HepG2 (cell line): ENCODE data around the gene ZKSCAN1. TPM values are rescaled to one million over a fixed set of nuclear protein-coding genes. Genes with fewer than 3 reads are reported as not detected.
A peak's percentile ranks its signal among the peaks of the same experiment; 100 is the strongest.

ENCODE experiments used
- ASH2L ChIP-seq: fragments of 300-600, 200-600 bp; sonication (generic); IDR thresholded peaks from 2 replicates; pipeline ENCODE4 v1.7.0; 2017; ENCODE audit warnings: low read depth, mild to moderate bottlenecking, moderate library complexity, mixed read lengths, low read length; ENCODE audit not compliant: insufficient read length
- CREM ChIP-seq, 2 experiments: sonication (generic) in 1 of 2; formaldehyde crosslinking in 1 of 2; IDR thresholded peaks; 2 replicates each; pipeline versions ENCODE4 v1.4.0 to v1.6.1; 2016 to 2020; ENCODE audit warnings: antibody characterized with exemption in 1 of 2, mild to moderate bottlenecking in 1 of 2, missing genetic modification reagents in 1 of 2
- DMAP1 ChIP-seq: IDR thresholded peaks from 2 replicates; pipeline ENCODE4 v1.6.1; 2016
- E2F5 ChIP-seq: sonication (generic); formaldehyde crosslinking; conservative IDR thresholded peaks from 2 replicates; pipeline ENCODE4 v1.4.0; 2020; ENCODE audit warnings: missing genetic modification reagents
- ESRRA ChIP-seq: sonication (generic); formaldehyde crosslinking; IDR thresholded peaks from 2 replicates; pipeline ENCODE4 v1.5.1; 2020; ENCODE audit warnings: mild to moderate bottlenecking, low read depth, missing genetic modification reagents
- GLMP ChIP-seq: sonication (generic); formaldehyde crosslinking; IDR thresholded peaks from 2 replicates; pipeline ENCODE4 v1.9.0; 2021; ENCODE audit warnings: missing genetic modification reagents, mild to moderate bottlenecking, borderline replicate concordance
- GTF3A ChIP-seq: sonication (generic); formaldehyde crosslinking; conservative IDR thresholded peaks from 2 replicates; pipeline ENCODE4 v1.4.0; 2020; ENCODE audit warnings: mild to moderate bottlenecking, missing genetic modification reagents
- KLF11 ChIP-seq: IDR thresholded peaks from 2 replicates; pipeline ENCODE4 v1.6.1; 2016; ENCODE audit warnings: missing compliant biosample characterization
- NFRKB ChIP-seq: fragments of 450-650 bp; IDR thresholded peaks from 2 replicates; pipeline ENCODE4 v1.6.1; 2017
- SMAD1 ChIP-seq: sonication (generic); formaldehyde crosslinking; IDR thresholded peaks from 2 replicates; pipeline ENCODE4 v1.4.0; 2020; ENCODE audit warnings: missing genetic modification reagents, low read depth, mild to moderate bottlenecking, borderline replicate concordance
- SOX6 ChIP-seq, 2 experiments: fragments of 450-650 bp in 1 of 2; sonication (generic) in 1 of 2; formaldehyde crosslinking in 1 of 2; IDR thresholded peaks; 2 replicates each; pipeline versions ENCODE4 v1.4.0 to v1.6.1; 2017 to 2020; ENCODE audit warnings: antibody characterized with exemption in 1 of 2, mild to moderate bottlenecking in 1 of 2, missing genetic modification reagents in 1 of 2
- THAP7 ChIP-seq: sonication (generic); formaldehyde crosslinking; IDR thresholded peaks from 2 replicates; pipeline ENCODE4 v1.8.1; 2023; ENCODE audit warnings: mild to moderate bottlenecking, missing genetic modification reagents
- ZBTB4 ChIP-seq: sonication (generic); formaldehyde crosslinking; IDR thresholded peaks from 2 replicates; pipeline ENCODE4 v1.4.0; 2020; ENCODE audit warnings: missing genetic modification reagents, mild to moderate bottlenecking, borderline replicate concordance
- ZMYM3 ChIP-seq: sonication (generic); formaldehyde crosslinking; IDR thresholded peaks from 2 replicates; pipeline ENCODE4 v1.5.1; 2020; ENCODE audit warnings: mild to moderate bottlenecking, missing genetic modification reagents
- ZNF616 ChIP-seq: sonication (generic); formaldehyde crosslinking; IDR thresholded peaks from 2 replicates; pipeline ENCODE4 v1.5.0; 2020; ENCODE audit warnings: low read depth, mild to moderate bottlenecking, missing genetic modification reagents
- ZNF687 ChIP-seq: sonication (generic); formaldehyde crosslinking; IDR thresholded peaks from 2 replicates; pipeline ENCODE4 v1.5.1; 2020; ENCODE audit warnings: mild to moderate bottlenecking, missing genetic modification reagents, moderate library complexity
- ZNF766 ChIP-seq: sonication (generic); formaldehyde crosslinking; IDR thresholded peaks from 2 replicates; pipeline ENCODE4 v1.5.0; 2020; ENCODE audit warnings: missing genetic modification reagents, borderline replicate concordance
- polyA plus RNA-seq, 8 experiments: library from polyadenylated mRNA; depleted of rRNA in 3 of 8; stranded (reverse) in 7 of 8; unstranded in 1 of 8; fragments of >200 nt; fragmentation: Illumina TruSeq in 4 of 8; extraction: Trizol in 4 of 8; gene quantifications; 2 replicates each; pipeline versions ENCODE4 v1.2.1 to v1.2.3, GENCODE V29; 2011 to 2016; ENCODE audit warnings: low read depth in 4 of 8, missing spikeins in 1 of 8, mixed read lengths in 1 of 8; ENCODE audit not compliant: insufficient read depth in 1 of 8
- total RNA-seq, 5 experiments: library from RNA; depleted of rRNA; stranded (reverse); fragments of >200 nt; fragmentation: Illumina TruSeq; extraction: Trizol; gene quantifications; 2 replicates each; pipeline ENCODE4 v1.2.3, GENCODE V29; 2016; ENCODE audit warnings: low read depth in 1 of 5

ZKSCAN1 gene
- total and polyA plus RNA-seq, 2 of the 13 experiments (the other 11 are each of a cell fraction or from before 2014, with no cell fraction given) = 46.4 to 60.6 TPM

GRCh38 chr7:99975782-99976521 is 39.4 kb upstream of the ZKSCAN1 start, which contains the start of gene AZGP1 (continued):
- TF ChIP-seq GLMP (no peak), CREM (IDR thresholded peaks at IDR 0.05) (no peak), CREM (CRISPR knock-in tag; IDR thresholded peaks at IDR 0.05) (no peak), ZNF616 (CRISPR knock-in tag) (0 out of 2 replicates have a peak, but pooled peaks have one; percentile 31), GTF3A (CRISPR knock-in tag) (no peak), THAP7 (CRISPR knock-in tag) (0 out of 2 replicates have a peak, but pooled peaks have one; percentile 61), NFRKB (no peak), ASH2L (peak; percentile 49), SOX6 (IDR thresholded peaks at IDR 0.05) (no peak), SOX6 (CRISPR knock-in tag; IDR thresholded peaks at IDR 0.05) (peak; percentile 66), E2F5 (CRISPR knock-in tag) (no peak), ESRRA (no peak), ZBTB4 (peak; percentile 73; the same call in 1 of the 2 replicates), SMAD1 (CRISPR knock-in tag) (peak; percentile 67; the same call in 1 of the 2 replicates), ZNF766 (0 out of 2 replicates have a peak, but pooled peaks have one; percentile 28), ZMYM3 (CRISPR knock-in tag) (no peak), DMAP1 (CRISPR knock-in tag) (peak; percentile 51; the same call in 1 of the 2 replicates), KLF11 (0 out of 2 replicates have a peak, but pooled peaks have one; percentile 30), ZNF687 (CRISPR knock-in tag) (peak; percentile 69)
